NCI-H2029 (cell line): Measurements from ENCODE around the gene GRN.
"Not testable (repeated sequence)": the region's sequence is repeated elsewhere in the genome, so short reads cannot be mapped to it uniquely, and the experiment has no call there.

ENCODE experiments used
- DNase-seq: peaks from one replicate; lab custom pipeline; 2025; lab: John Stamatoyannopoulos, UW

Gene GRN

DNA sequence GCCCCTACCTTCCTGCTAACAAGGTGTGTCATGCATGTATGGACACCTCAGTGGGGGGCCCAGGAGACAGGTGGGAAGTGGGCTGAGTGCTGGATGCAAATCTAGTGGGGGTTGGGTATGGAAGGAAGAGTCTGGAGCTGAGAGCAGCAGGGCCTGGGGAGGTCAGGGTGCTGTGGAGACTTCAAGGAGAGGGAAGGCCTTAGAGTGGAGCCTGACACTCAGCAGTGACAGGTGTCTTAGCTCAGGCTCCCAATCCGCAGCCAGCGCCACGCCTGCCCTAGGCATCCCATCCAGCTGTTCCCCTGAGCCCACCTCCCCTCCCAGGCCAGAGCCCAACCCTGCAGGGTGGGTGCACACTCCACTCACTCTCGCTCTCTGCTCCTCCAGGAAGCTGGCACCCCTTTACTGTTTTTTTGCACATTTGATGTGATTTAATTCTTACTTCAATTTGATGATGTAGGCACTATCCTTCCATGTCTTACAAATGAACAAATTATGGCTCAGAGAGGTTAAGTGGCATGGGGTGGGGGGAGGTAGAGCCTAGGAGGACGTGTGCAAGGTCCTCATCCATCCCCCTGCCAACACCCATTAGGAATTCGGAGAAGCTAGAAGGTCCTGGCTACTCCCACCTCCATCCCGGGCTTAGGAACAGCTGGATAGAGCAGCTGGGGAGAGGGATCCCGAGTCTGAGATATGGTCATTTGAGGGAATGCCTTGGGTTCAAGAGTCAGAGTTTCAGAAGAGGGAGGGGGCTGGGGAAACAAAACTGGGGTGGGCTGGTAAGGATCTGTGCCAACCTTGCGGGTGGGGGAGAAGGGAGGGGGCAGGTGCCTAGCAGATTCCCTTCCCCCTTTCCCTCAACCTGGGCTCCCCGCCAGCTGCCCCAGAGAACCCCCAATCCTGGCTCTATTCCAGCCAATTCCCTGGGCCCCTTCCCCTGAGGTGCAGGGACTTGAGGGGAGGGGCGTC, 16.5 kb downstream of the GRN start:
- DNase-seq = no peak

DNA sequence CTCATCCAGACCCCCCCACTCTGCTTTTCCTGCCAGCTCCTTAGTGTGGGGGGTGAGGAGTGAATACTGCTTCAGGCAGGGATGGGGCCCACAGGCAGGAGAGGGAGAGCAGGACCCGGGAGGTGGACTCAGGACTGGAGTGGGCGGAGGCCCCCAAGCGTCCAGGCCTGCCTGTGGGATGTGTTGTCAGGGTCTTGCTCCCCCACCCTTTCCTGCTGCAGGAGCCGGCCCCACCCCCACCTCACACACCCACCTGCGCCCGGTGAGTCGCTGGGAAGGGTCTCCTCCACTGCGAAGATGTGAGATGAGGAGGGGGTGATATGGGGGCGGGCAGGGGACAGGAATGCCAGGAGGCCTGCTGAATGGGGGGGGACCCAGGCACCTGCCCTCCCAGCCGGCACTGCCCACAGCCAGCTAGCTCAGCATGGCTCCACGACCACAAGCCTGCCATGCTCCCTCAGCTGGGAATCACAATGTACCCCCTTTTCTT, 17.4 kb downstream of the GRN start:
- DNase-seq = no peak

DNA sequence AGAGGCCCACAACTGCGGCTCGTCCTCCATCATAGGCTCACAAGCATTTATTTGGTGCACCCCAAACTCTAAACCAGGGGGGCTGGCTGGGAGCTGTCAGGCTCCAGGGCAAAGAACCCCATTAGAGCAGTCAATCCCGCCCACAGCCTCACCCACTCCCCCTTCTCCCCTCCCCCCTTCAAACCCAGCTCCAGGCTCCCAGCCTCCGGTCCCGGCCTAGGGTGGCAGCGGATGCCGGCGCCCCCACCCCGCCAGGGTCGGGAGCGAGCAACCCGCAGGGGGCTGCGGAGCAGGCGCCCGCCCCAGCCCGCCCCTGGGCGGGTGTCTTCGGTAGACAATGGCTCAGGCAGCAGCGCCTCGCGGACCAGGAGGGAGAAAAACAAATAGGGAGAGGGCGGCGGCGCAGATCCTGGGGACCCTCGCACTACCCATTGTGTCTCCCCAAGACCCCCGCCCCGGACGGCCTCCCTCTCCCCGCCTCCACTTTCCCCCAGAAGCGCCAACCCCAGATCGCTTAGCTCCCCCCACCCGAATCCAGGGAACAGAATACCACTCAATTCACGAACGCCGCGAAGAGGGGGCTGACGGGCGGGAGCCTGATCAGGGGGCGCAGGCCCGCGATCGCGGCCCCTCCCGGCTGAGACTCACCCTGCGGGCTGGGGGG, 18.0 kb downstream of the GRN start:
- no peak for DNase-seq

DNA sequence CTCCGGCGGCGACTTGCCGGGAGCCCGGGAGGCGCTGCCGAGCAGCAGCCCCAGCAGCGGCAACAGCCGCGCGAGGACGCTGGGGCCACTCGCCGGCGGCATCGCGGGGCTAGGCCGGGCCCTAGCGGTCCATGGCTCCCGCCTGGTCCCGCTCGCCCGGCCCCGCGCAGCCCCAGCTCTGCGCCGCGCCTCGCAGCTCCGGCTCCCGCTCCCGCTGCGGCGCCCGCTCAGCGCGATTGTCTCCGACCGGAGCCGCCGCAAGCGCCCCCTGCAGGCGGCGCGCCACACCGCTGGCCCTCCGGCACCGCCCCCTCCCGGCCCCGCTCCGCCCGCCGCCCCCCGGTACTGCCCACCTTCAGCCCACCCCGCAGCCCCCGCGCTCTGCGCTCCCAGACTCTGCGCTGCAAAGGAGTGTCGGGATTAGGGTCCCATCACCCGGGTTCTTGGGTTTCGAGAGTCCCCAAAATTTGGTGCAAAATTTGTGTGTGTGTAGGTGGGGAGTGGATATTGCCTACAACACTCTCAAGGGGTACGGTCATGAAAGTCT, 18.6 kb downstream of the GRN start, which contains the start of gene FAM171A2:
Gene FAM171A2, minus strand, starts transcription at position 241 of the 547 bp plus-strand sequence. Its CDS starts 139 bp downstream, at position 102.
- peak; percentile 46 for DNase-seq

DNA sequence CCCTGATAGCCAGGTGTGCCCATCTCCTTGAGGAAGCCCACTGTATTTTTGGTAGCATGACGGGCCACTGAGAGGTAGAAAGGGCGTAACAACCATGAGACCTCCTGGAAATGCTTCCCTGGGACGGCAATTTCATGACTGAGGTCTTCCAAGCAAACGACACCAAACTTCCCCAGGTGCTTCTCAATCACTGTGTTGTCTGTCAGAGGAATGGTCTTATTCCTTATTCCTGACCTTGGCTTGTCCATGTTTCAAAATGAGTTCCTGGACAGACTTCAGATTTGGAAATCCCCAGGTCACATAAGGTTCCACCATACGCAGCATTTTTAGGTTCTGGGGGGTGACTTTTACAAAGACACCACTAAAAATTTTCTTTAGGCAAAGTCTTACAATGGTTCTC, 19.9 kb downstream of the GRN start:
- DNase-seq = not testable (repeated sequence)

DNA sequence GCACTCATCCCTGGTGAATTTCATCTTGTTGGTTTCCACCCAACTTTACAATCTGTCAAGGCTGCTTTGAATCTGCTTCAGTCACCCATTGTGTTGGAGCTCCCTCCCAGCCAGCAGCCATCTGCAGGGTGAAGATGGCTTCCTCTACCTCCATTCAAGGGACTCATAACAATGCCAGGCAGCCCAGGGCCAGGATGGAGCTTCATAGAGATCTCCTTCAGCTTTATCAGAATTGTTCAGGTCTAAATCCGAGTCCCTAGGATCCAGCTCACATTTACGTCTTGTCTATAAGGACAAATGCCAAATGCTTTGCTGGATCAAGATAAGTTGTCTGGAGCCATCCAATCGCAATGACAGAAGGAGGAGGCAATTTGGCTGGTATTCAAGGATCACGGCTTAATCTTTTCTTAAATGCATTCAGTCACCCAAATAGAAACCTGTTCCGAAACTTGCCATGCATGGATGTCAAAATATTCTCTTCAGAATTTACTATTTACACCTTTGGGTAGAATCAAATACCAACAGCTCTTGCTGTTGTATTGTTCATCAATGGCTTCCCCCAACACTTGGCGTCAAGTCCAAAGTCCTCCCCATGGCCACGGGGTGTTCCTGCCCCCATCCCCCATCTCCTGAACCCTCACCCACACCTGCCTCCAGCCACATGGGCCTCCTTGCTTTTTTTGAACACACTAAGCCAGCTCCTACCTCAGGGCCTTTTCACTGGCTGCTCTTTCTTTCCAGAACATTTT, 22.3 kb downstream of the GRN start:
- DNase-seq = no peak

DNA sequence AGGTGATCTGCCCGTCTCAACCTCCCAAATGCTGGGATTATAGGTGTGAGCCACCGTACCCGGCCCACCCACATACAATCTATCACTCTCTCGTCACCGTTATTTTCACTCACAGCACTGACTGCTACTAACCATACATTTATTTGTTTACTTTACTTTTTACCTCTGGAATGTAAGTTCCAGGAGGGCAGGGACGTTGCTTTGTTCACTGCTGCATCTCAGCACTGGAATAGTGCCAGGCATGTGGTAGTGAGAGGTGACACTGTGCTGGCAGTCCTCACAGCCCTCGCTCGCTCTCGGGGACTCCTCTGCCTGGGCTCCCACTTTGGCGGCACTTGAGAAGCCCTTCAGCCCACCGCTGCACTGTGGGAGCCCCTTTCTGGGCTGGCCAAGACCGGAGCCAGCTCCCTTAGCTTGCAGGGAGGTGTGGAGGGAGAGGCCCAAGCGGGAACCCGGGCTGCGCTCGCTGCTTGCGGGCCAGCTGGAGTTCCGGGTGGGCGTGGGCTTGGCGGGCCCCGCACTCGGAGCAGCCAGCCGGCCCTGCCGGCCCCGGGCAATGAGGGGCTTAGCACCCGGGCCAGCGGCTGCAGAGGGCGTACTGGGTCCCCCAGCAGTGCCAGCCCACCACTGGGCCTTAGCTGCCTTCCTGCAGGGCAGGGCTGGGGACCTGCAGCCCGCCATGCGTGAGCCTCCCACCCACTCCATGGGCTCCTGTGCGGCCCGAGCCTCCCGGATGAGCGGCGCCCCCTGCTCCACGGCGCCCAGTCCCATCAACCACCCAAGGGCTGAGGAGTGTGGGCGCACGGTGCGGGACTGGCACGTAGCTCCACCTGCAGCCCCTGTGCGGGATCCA, 23.5 kb downstream of the GRN start:
- DNase-seq = not testable (repeated sequence)

DNA sequence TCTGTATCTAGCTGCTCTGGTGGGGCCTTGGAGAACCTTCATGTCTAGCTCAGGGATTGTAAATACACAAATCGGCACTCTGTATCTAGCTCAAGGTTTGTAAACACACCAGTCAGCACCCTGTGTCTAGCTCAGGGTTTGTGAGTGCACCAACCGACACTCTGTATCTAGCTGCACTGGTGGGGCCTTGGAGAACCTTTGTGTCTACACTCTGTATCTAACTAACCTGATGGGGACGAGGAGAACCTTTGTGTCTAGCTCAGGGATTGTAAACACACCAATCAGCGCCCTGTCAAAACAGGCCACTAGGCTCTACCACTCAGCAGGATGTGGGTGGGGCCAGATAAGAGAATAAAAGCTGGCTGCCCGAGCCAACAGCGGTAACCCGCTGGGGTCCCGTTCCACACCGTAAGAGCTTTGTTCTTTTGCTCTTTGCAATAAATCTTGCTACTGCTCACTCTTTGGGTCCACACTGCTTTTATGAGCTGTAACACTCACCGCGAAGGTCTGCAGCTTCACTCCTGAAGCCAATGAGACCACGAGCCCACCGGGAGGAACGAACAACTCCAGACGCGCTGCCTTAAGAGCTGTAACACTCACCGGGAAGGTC, 24.4 kb downstream of the GRN start:
- not testable (repeated sequence) for DNase-seq

DNA sequence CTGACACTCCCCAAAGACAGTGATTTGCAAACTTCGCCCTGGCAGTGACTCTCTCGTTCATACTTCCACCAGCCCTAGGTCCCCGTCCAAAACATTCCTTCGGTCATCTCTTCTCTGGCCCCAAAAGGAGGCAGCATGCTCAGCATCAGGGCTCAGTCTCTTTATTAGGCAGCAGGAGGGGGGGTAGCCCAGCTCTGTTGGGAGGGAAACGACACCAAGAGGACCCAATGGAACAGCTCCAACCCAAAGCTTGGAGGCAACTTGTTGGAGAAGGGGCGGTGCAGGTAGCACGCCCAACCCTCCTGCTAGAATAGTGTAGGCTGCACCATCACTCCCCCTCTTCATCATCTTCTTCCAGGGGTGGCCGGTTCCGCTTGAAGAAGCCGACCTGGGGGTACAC, 26.9 kb downstream of the GRN start:
- DNase-seq = no peak

DNA sequence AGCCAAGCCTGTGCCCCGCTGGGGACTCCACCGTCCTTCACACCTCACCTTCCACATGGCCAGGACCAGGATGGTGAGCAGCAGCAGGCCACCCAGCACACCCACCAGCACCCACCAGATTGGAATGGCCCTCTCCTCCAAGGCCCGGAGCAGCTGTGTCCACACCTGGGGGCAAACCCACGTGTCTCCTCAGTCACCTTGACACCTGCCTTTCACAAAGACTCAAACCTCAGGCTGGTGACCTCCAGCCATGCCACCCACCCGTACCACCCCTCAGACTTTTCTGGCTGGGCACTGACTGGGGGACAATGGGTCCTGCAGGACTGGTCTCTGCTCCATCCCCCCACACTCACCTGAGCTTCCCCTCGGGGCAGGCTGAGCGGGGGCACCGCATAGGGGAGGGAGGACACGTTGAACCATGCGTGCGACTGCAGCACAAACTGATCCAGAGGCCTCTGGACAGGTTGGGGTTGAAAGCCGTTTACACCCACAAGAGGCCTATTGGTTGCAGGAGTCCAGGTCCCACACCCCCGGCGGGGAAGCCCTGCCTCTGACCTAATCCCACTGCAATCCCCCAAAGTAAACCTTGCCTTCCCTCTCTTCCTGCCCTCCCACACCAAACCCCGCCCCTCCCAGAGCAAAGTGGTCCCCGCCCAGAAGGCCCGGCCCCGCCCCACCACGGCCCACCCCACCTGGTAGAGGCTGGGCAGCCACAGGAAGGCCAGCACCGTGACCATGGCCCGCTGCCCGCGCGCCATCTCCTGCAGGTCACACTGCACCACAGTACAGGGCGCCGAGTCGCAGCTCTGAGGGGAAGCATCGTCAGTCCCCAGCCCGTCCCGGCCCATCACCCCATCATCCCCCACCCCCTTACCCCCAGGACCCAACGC, 29.4 kb downstream of the GRN start:
- DNase-seq = peak; percentile 25

DNA sequence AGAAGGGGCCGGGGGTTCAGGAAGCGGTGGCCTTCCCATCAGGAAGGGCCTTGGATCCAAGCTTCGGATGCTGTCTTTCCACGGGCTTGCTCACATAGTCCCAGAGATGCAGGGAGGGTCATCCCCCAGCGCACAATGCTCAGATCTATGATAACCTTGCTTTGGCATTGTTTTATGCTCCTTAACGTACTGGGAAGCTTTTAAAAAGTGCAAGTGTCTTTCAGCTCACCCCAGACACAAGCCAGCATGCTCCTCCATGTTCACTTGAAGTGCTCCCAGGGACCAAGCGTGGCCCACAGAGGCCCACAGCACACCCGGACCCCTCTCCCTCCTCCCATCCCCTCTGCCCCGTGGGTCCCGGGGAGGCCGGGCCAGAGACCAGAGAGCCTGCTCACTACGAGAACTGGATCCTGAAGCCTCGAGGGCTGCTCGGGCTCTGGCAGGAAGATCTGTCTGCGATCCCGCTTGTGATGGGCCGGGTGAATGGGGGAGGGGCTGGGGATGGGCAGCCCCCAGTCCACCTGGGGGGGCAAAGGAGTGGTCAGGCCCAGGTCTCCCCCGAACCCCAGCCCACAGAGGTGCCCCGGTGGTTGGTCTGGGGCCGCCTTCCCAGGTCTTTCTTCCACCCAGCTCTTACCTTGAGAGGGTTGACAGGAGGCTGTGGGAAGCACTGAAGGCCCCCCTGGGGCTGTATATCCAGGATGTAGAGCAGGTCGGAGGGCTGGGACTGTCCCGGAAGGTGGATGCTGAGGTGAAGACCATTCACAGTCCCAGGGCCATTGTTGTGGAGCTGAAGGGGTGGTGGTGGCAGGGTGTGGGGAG, 30.3 kb downstream of the GRN start:
- no peak for DNase-seq

DNA sequence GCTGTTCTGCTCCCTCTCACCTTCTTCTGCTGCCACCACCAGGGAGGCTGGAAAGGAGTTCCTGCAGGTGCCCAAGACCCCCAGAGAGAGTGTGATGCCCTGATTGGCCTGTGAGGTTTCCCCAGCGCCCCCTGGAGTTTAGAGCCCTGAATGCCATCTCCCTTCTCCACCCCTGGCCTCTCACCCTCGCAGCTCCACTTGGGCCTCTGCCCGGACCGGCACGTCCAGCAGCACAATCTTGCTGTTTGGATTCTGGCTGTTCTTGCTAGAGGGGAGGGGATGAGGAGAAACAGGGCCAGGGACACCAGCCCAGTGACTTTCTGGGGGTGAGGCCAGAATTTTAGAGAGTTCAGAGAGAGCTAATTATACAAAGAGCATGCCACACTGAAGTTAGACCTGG, 31.0 kb downstream of the GRN start:
- no peak for DNase-seq

DNA sequence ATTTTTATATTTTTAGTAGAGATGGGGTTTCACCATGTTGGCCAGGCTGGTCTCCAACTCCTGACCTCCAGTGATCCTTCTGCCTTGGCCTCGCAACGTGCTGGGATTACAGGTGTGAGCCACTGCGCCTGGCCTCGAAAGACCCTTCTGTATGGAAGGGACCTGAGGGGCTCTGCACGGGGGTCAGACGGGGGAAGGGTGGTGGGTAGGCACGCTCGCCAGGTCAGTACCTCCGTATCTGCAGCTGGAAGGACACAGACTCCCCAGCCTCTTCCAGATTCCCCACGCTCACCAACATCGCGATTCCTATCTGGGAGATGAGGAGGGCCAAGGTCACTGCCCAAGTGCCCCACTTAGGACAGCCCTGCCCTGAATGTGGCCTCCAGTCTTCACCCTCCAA, 31.7 kb downstream of the GRN start:
- DNase-seq = no peak

DNA sequence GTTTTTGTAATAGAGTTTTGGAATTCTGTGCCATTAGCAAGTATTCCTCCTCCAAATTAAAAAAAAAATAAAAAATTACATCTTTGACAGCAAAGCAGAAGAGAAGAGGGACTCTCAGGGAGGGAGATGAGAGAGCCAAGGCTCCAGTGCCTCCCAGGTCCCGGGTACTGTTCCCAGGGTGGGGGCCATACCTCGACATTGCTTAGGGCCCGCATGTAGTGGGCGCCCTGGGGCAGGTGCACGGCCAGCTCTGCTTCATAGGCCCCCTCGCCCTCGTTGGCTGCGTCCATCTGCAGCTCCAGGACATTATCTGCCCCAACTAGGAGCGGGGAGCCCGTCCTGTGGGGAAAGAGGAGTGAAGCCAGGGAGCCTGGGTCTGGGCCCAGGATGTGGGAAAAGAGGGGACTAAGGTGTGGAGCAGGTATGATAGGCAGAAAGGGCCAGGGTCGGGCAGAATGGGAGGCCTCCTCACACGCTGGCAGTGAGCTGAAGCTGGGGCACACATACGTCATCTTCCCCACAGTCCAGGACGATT, 33.1 kb downstream of the GRN start:
- no peak for DNase-seq

DNA sequence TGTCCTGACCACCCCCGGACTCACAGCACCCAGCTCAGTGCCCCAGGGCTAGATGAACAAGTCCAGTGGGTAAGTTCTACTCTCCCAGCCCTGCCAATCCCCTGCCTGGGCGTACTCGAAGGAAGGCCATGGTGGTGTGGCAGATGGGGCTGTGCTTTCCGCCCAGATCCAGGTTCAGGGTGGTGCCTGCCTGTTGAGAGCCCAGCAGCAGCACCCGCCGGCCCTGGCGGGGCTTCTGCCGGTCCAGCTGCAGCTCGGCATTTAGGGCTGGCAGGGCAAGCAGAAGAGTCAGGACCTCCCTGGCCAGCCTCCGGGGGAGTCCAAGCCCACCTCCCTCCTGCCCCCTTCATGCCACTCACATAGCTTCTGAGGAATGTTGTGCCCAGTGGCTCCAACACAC, 34.8 kb downstream of the GRN start:
- no peak for DNase-seq

DNA sequence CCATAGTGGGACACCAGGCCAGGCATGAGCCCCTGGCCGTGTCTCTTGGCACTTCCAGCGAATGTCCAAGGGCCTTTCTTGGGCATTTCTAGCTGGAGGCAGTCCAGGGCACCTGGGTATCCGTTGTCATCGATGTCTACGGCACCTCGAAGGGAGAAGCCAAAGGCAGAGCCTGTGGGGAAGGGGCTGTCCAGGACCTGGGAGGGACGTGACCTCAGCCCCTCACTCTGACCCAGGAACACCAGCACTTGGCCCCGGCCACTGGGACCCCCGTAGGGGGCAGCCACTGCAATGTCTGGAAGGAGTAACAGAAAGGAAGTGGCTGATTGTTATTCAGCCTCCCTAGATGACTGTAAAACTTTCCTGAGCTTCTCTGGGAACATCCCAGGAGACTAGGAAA, 35.7 kb downstream of the GRN start:
- DNase-seq = no peak

DNA sequence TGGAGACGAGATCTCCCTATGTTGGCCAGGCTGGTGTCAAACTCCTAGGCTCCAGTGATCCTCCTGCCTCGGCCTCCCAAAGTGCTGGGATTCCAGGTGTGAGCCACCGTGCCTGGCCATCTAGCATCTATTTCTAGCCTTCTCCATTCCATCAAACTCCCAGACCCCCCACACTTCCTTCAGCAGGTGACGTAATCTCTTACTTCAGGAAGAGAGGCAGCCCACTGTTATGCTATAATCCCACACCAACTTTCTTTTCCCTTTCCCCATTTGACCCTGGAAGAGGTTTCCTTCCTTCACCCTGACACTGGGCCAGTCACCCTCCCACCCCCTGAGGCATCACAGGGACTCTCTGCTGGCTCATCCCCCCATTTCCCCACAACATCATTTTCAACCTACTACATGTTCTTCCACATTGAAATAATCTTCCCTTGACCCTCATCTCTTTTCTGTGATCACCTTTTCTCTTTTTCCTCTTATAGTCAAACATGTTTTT, 36.8 kb downstream of the GRN start:
- DNase-seq = no peak

DNA sequence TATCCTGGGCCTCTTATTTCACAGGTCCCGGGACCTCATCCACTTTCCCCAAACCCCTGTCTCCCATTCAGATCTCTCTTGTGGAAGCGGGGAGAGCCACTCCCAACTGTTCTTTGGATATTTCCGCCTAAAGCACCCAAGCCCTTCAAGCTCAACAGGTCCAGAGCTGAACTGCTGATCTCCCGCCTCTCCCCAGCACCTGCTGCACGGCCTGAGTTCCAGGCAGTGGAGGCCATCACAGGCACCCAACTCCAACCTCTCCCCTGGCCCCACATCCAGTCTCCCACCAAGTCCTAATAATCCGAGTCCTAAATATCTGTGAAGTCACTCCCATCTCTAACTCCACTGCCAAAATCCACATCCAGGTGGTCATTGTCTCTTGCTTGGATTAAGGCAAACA, 37.8 kb downstream of the GRN start:
- no peak for DNase-seq
